ENCODE data around the gene ERMARD.
"Not testable (repeated sequence)": the region's sequence is repeated elsewhere in the genome, so short reads cannot be mapped to it uniquely, and the experiment has no call there.

ERMARD gene

GRCh38 chr6:169724494-169725124, 26.8 kb upstream of the ERMARD start, which contains the start of gene PHF10:
Gene PHF10 (minus strand): TSS chr6:169724500. CDS start chr6:169723931, 569 bp downstream.
- H3K4me3 Mint-ChIP-seq, result peak within 1 kb of the TSS; percentile 84
- H3K4me1 Mint-ChIP-seq, result peaks cover 31% of the 10 kb centered on the region
- peak; percentile 82 for ATAC-seq
- peak within 1 kb of the TSS; percentile 89 for H3K27ac Mint-ChIP-seq
- H3K36me3 Mint-ChIP-seq, result no peaks in the 10 kb centered on the region
- no peaks in the 10 kb centered on the region for H3K9me3 Mint-ChIP-seq
- no peaks in the 10 kb centered on the region for H3K27me3 Mint-ChIP-seq

GRCh38 chr6:169725125-169726048, 26.0 kb upstream of the ERMARD start:
- Mint-ChIP-seq H3K4me1 (peaks cover 24% of the 10 kb centered on the region), H3K27ac (peak overlapping the region; percentile 72), H3K27me3 (no peaks in the 10 kb centered on the region), H3K9me3 (no peaks in the 10 kb centered on the region), H3K4me3 (peak overlapping the region; percentile 75), H3K36me3 (no peaks in the 10 kb centered on the region)
- ATAC-seq, result peak; percentile 27

GRCh38 chr6:169726049-169726400, 25.4 kb upstream of the ERMARD start:
- H3K36me3 Mint-ChIP-seq, result no peaks in the 10 kb centered on the region
- peak overlapping the region; percentile 72 for H3K27ac Mint-ChIP-seq
- no peak for ATAC-seq
- H3K9me3 Mint-ChIP-seq, result no peaks in the 10 kb centered on the region
- H3K27me3 Mint-ChIP-seq, result no peaks in the 10 kb centered on the region
- H3K4me3 Mint-ChIP-seq, result peak overlapping the region; percentile 75
- peaks cover 21% of the 10 kb centered on the region for H3K4me1 Mint-ChIP-seq

- H3K4me3 Mint-ChIP-seq, result no peak overlapping the region
- no peaks in the 10 kb centered on the region for H3K36me3 Mint-ChIP-seq
- no peak overlapping the region for H3K27ac Mint-ChIP-seq
- no peak for ATAC-seq
- H3K9me3 Mint-ChIP-seq, result no peaks in the 10 kb centered on the region
- peaks cover 21% of the 10 kb centered on the region for H3K4me1 Mint-ChIP-seq
- H3K27me3 Mint-ChIP-seq, result no peaks in the 10 kb centered on the region
Observed at GRCh38 chr6:169726963-169727362, 24.5 kb upstream of the ERMARD start.

GRCh38 chr6:169729961-169730360, 21.5 kb upstream of the ERMARD start:
- no peak for ATAC-seq
- H3K27ac Mint-ChIP-seq, result no peak overlapping the region
- H3K4me3 Mint-ChIP-seq, result no peak overlapping the region
- no peaks in the 10 kb centered on the region for H3K9me3 Mint-ChIP-seq
- H3K27me3 Mint-ChIP-seq, result no peaks in the 10 kb centered on the region
- no peaks in the 10 kb centered on the region for H3K36me3 Mint-ChIP-seq
- peaks cover 13% of the 10 kb centered on the region for H3K4me1 Mint-ChIP-seq

GRCh38 chr6:169738204-169738975, 13.0 kb upstream of the ERMARD start:
- Mint-ChIP-seq H3K27ac (no peak overlapping the region), H3K9me3 (no peaks in the 10 kb centered on the region), H3K4me1 (no peaks in the 10 kb centered on the region), H3K4me3 (no peak overlapping the region), H3K36me3 (no peaks in the 10 kb centered on the region), H3K27me3 (peaks cover 20% of the 10 kb centered on the region)
- no peak for ATAC-seq

- H3K27ac Mint-ChIP-seq, result no peak overlapping the region
- no peaks in the 10 kb centered on the region for H3K9me3 Mint-ChIP-seq
- ATAC-seq, result no peak
- no peaks in the 10 kb centered on the region for H3K36me3 Mint-ChIP-seq
- H3K27me3 Mint-ChIP-seq, result peaks cover 20% of the 10 kb centered on the region
- H3K4me3 Mint-ChIP-seq, result no peak overlapping the region
- H3K4me1 Mint-ChIP-seq, result no peaks in the 10 kb centered on the region
Observed at GRCh38 chr6:169738976-169739529, 12.4 kb upstream of the ERMARD start.

GRCh38 chr6:169741344-169741743, 10.1 kb upstream of the ERMARD start:
- Mint-ChIP-seq H3K27me3 (peaks cover 14% of the 10 kb centered on the region), H3K4me3 (no peak overlapping the region), H3K4me1 (no peaks in the 10 kb centered on the region), H3K27ac (no peak overlapping the region), H3K9me3 (peaks cover 1% of the 10 kb centered on the region), H3K36me3 (peaks cover 3% of the 10 kb centered on the region)
- no peak for ATAC-seq

GRCh38 chr6:169745405-169745804, 6.0 kb upstream of the ERMARD start:
- H3K9me3 Mint-ChIP-seq, result peaks cover 4% of the 10 kb centered on the region
- ATAC-seq, result no peak
- H3K4me3 Mint-ChIP-seq, result no peak overlapping the region
- H3K27ac Mint-ChIP-seq, result no peak overlapping the region
- no peaks in the 10 kb centered on the region for H3K27me3 Mint-ChIP-seq
- peaks cover 21% of the 10 kb centered on the region for H3K36me3 Mint-ChIP-seq
- peaks cover 12% of the 10 kb centered on the region for H3K4me1 Mint-ChIP-seq

- peaks cover 4% of the 10 kb centered on the region for H3K9me3 Mint-ChIP-seq
- peaks cover 21% of the 10 kb centered on the region for H3K36me3 Mint-ChIP-seq
- no peaks in the 10 kb centered on the region for H3K27me3 Mint-ChIP-seq
- no peak overlapping the region for H3K27ac Mint-ChIP-seq
- ATAC-seq, result no peak
- H3K4me3 Mint-ChIP-seq, result no peak overlapping the region
- H3K4me1 Mint-ChIP-seq, result peaks cover 20% of the 10 kb centered on the region
Observed at GRCh38 chr6:169746556-169746955, 4.9 kb upstream of the ERMARD start.

GRCh38 chr6:169752074-169752623, 727 bp downstream of the ERMARD start:
- no peaks in the 10 kb centered on the region for H3K9me3 Mint-ChIP-seq
- peaks cover 36% of the 10 kb centered on the region for H3K4me1 Mint-ChIP-seq
- no peaks in the 10 kb centered on the region for H3K27me3 Mint-ChIP-seq
- peak overlapping the region; percentile 98 for H3K4me3 Mint-ChIP-seq
- H3K27ac Mint-ChIP-seq, result peak overlapping the region; percentile 99
- peaks cover 26% of the 10 kb centered on the region for H3K36me3 Mint-ChIP-seq
- no peak for ATAC-seq

- Mint-ChIP-seq H3K27ac (no peak overlapping the region), H3K36me3 (peaks cover 41% of the 10 kb centered on the region), H3K4me3 (no peak overlapping the region), H3K4me1 (peaks cover 27% of the 10 kb centered on the region), H3K27me3 (no peaks in the 10 kb centered on the region), H3K9me3 (no peaks in the 10 kb centered on the region)
- ATAC-seq, result no peak
Observed at GRCh38 chr6:169755162-169755561, 3.7 kb downstream of the ERMARD start.

GRCh38 chr6:169763308-169763707, 11.9 kb downstream of the ERMARD start:
- ATAC-seq, result no peak
- no peaks in the 10 kb centered on the region for H3K27me3 Mint-ChIP-seq
- H3K4me3 Mint-ChIP-seq, result no peak overlapping the region
- H3K27ac Mint-ChIP-seq, result no peak overlapping the region
- H3K4me1 Mint-ChIP-seq, result no peaks in the 10 kb centered on the region
- H3K36me3 Mint-ChIP-seq, result peaks cover 78% of the 10 kb centered on the region
- H3K9me3 Mint-ChIP-seq, result no peaks in the 10 kb centered on the region

- no peaks in the 10 kb centered on the region for H3K27me3 Mint-ChIP-seq
- no peaks in the 10 kb centered on the region for H3K4me1 Mint-ChIP-seq
- ATAC-seq, result no peak
- H3K36me3 Mint-ChIP-seq, result peaks cover 76% of the 10 kb centered on the region
- no peak overlapping the region for H3K4me3 Mint-ChIP-seq
- H3K9me3 Mint-ChIP-seq, result no peaks in the 10 kb centered on the region
- no peak overlapping the region for H3K27ac Mint-ChIP-seq
Observed at GRCh38 chr6:169763881-169764280, 12.5 kb downstream of the ERMARD start.

GRCh38 chr6:169765789-169766188, 14.4 kb downstream of the ERMARD start:
- not testable (repeated sequence) for H3K9me3 Mint-ChIP-seq, ATAC-seq, H3K4me3 Mint-ChIP-seq, H3K4me1 Mint-ChIP-seq, H3K27ac Mint-ChIP-seq, H3K27me3 Mint-ChIP-seq
- H3K36me3 Mint-ChIP-seq, result peaks cover 64% of the 10 kb centered on the region

All from stimulated activated memory B cell treated with anti-CD40 and anti-IgM and Interleukin-4, amounts not matched to agents 10 μg/mL and 1 μg/mL and 100 μg/mL, for 72 hours (primary cell).